H1 (cell line): ENCODE results near the gene CELSR1. TPM values are rescaled to one million over a fixed set of nuclear protein-coding genes. Genes with fewer than 3 reads are reported as not detected.

Experiments
- CTCF ChIA-PET: fragments of 300-600 bp; sonication (Branson Sonifier 250); formaldehyde crosslinking; loops from one replicate; lab custom pipeline; 2021; ENCODE audit not compliant: partially characterized antibody; lab: Charles Lee
- POLR2A ChIA-PET: fragments of 300-600 bp; sonication (Branson Sonifier 250); formaldehyde crosslinking; loops from one replicate; lab custom pipeline; 2021; ENCODE audit warnings: inconsistent platforms; ENCODE audit not compliant: partially characterized antibody; lab: Charles Lee
- DNase-seq, 2 experiments: peaks; one replicate each; pipeline versions ENCODE4 v3.0.0 to v3.0.0-alpha.2; 2010 to 2022; ENCODE audit warnings: low spot score in 2 of 2, low read depth in 1 of 2, mixed read lengths in 1 of 2
- FAIRE-seq: peaks from 2 replicates; lab custom pipeline; 2011; peaks lifted over from hg19 to GRCh38; lab: Jason Lieb, UNC
- H2AFZ ChIP-seq: 2 replicates; pipeline ENCODE4 v1.8.1; 2012; ENCODE audit warnings: low read length, inconsistent platforms
- H2AK5ac ChIP-seq: 2 replicates; pipeline ENCODE4 v1.6.1; 2013; ENCODE audit warnings: low read depth, low read length
- H2BK120ac ChIP-seq: replicated peaks from 2 replicates; pipeline ENCODE3; 2013; ENCODE audit warnings: low read depth, low read length, inconsistent platforms
- H2BK12ac ChIP-seq: 2 replicates; pipeline ENCODE4 v1.6.1; 2013; ENCODE audit warnings: low read depth, low read length
- H2BK15ac ChIP-seq: 2 replicates; pipeline ENCODE4 v1.6.1; 2013; ENCODE audit warnings: low read length
- H2BK20ac ChIP-seq: 2 replicates; pipeline ENCODE4 v1.6.1; 2013; ENCODE audit warnings: low read length
- H2BK5ac ChIP-seq: 2 replicates; pipeline ENCODE4 v1.6.1; 2013; ENCODE audit warnings: low read depth, low read length
- H3K14ac ChIP-seq: 2 replicates; pipeline ENCODE4 v1.6.1; 2013; ENCODE audit warnings: inconsistent platforms; ENCODE audit not compliant: insufficient read length
- H3K18ac ChIP-seq: 2 replicates; pipeline ENCODE4 v1.6.1; 2013; ENCODE audit warnings: low read length; ENCODE audit errors: extremely low read depth
- H3K23ac ChIP-seq: 2 replicates; pipeline ENCODE4 v1.6.1; 2013; ENCODE audit warnings: inconsistent platforms; ENCODE audit not compliant: insufficient read length
- H3K23me2 ChIP-seq: 2 replicates; pipeline ENCODE4 v1.6.1; 2013; ENCODE audit warnings: low read depth, low read length
- H3K27ac ChIP-seq: 2 replicates; pipeline ENCODE4 v1.6.1; 2011; ENCODE audit warnings: low read depth, low read length, inconsistent platforms
- H3K27me3 ChIP-seq, 4 experiments: replicated peaks in 1 of 4; 1 replicate in 1 of 4; 2 replicates in 3 of 4; pipeline versions ENCODE4 v1.6.1 to v1.8.1; 2011 to 2013; ENCODE audit warnings: low read length in 3 of 4, mild to moderate bottlenecking in 3 of 4, inconsistent platforms in 2 of 4, mixed read lengths in 2 of 4, moderate library complexity in 1 of 4; ENCODE audit not compliant: control insufficient read depth in 3 of 4, insufficient read depth in 3 of 4; ENCODE audit errors: extremely low read depth in 1 of 4
- H3K36me3 ChIP-seq, 4 experiments: 2 replicates each; pipeline versions ENCODE4 v1.6.1 to v1.8.1; 2011 to 2013; ENCODE audit warnings: mild to moderate bottlenecking in 4 of 4, low read length in 3 of 4, moderate library complexity in 2 of 4, control low read depth in 1 of 4, inconsistent platforms in 1 of 4; ENCODE audit not compliant: insufficient read depth in 4 of 4, control insufficient read depth in 2 of 4
- H3K4ac ChIP-seq: replicated peaks from 2 replicates; pipeline ENCODE3; 2013; ENCODE audit warnings: low read length, low read depth, mixed read lengths, inconsistent platforms; ENCODE audit not compliant: insufficient read length
- H3K4me1 ChIP-seq, 4 experiments: replicated peaks in 1 of 4; 1 replicate in 1 of 4; 2 replicates in 3 of 4; pipeline versions ENCODE4 v1.6.1 to v1.8.1; 2011 to 2013; ENCODE audit warnings: low read length in 3 of 4, inconsistent platforms in 2 of 4, mixed read lengths in 1 of 4; ENCODE audit not compliant: insufficient read depth in 4 of 4, control insufficient read depth in 3 of 4
- H3K4me2 ChIP-seq, 2 experiments: 2 replicates each; pipeline versions ENCODE4 v1.6.1 to v1.8.1; 2011 to 2013; ENCODE audit warnings: low read depth in 2 of 2, low read length in 2 of 2, control low read depth in 1 of 2, inconsistent platforms in 1 of 2, mild to moderate bottlenecking in 1 of 2; ENCODE audit not compliant: insufficient read depth in 1 of 2
- H3K4me3 ChIP-seq, 4 experiments: fragments of 200-600, 300-600 bp in 1 of 4; sonication (generic), shearing (Covaris generic), sonication (Bioruptor Twin) in 1 of 4; 2 replicates each; pipeline versions ENCODE4 v1.5.1 to v1.8.1; 2011 to 2016; ENCODE audit warnings: low read length in 4 of 4, low read depth in 3 of 4, control low read depth in 2 of 4, inconsistent platforms in 2 of 4, mild to moderate bottlenecking in 2 of 4, mixed read lengths in 1 of 4, moderate library complexity in 1 of 4; ENCODE audit not compliant: insufficient read depth in 2 of 4; ENCODE audit errors: extremely low read depth in 1 of 4
- H3K56ac ChIP-seq: replicated peaks from 2 replicates; pipeline ENCODE3; 2013; ENCODE audit warnings: low read depth, mild to moderate bottlenecking, mixed read lengths, low read length, inconsistent platforms; ENCODE audit not compliant: insufficient read length
- H3K79me1 ChIP-seq: 2 replicates; pipeline ENCODE4 v1.6.1; 2013; ENCODE audit warnings: low read depth, low read length, control low read depth
- H3K79me2 ChIP-seq, 2 experiments: 2 replicates each; pipeline versions ENCODE4 v1.6.1 to v1.8.1; 2012 to 2013; ENCODE audit warnings: low read length in 2 of 2, mild to moderate bottlenecking in 2 of 2, inconsistent platforms in 1 of 2; ENCODE audit not compliant: insufficient read depth in 2 of 2, control insufficient read depth in 1 of 2
- H3K9ac ChIP-seq, 4 experiments: replicated peaks in 1 of 4; 1 replicate in 1 of 4; 2 replicates in 3 of 4; pipeline versions ENCODE4 v1.6.1 to v1.8.1; 2011 to 2013; ENCODE audit warnings: low read depth in 3 of 4, low read length in 3 of 4, control low read depth in 2 of 4, mild to moderate bottlenecking in 2 of 4, moderate library complexity in 2 of 4, inconsistent platforms in 1 of 4; ENCODE audit errors: extremely low read depth in 1 of 4
- H3K9me3 ChIP-seq, 2 experiments: 2 replicates each; pipeline versions ENCODE4 v1.6.1 to v1.8.1; 2012 to 2013; ENCODE audit warnings: mild to moderate bottlenecking in 2 of 2, moderate library complexity in 2 of 2, control low read depth in 1 of 2, inconsistent platforms in 1 of 2, low read depth in 1 of 2, low read length in 1 of 2, mixed read lengths in 1 of 2; ENCODE audit not compliant: insufficient read depth in 2 of 2
- H4K20me1 ChIP-seq, 2 experiments: replicated peaks in 1 of 2; 2 replicates each; pipeline versions ENCODE3 to v1.8.1; 2011 to 2013; ENCODE audit warnings: inconsistent platforms in 2 of 2, low read length in 2 of 2, mild to moderate bottlenecking in 1 of 2; ENCODE audit not compliant: insufficient read depth in 2 of 2, control insufficient read depth in 1 of 2
- H4K5ac ChIP-seq: 2 replicates; pipeline ENCODE4 v1.6.1; 2013; ENCODE audit warnings: low read length, low read depth, mixed read lengths, inconsistent platforms; ENCODE audit not compliant: insufficient read length
- H4K8ac ChIP-seq: 2 replicates; pipeline ENCODE4 v1.8.0; 2013; ENCODE audit warnings: mild to moderate bottlenecking, moderate library complexity, low read length, inconsistent platforms; ENCODE audit not compliant: insufficient read depth; ENCODE audit errors: extremely low read depth
- H4K91ac ChIP-seq: replicated peaks from 2 replicates; pipeline ENCODE3; 2013; ENCODE audit warnings: low read length, mixed read lengths, inconsistent platforms; ENCODE audit not compliant: insufficient read length
- ASH2L ChIP-seq: fragments of 200-600, 300-600 bp; sonication (generic); IDR thresholded peaks from one replicate; pipeline ENCODE4 v1.7.1; 2017; ENCODE audit warnings: low read length
- CEBPB ChIP-seq: IDR thresholded peaks from 2 replicates; pipeline ENCODE4 v1.6.1; 2012; ENCODE audit warnings: low read depth, low read length
- CHD1 ChIP-seq: IDR thresholded peaks from 2 replicates; pipeline ENCODE4 v1.6.1; 2012; ENCODE audit warnings: low read depth, low read length, improper control_type of control experiment
- CREB1 ChIP-seq: IDR thresholded peaks from 2 replicates; pipeline ENCODE4 v1.6.1; 2012; ENCODE audit warnings: inconsistent platforms
- EZH2 ChIP-seq: fragments of 200-600 bp; sonication (generic); IDR thresholded peaks from 2 replicates; pipeline ENCODE4 v1.7.1; 2012; ENCODE audit warnings: low read depth, mild to moderate bottlenecking, moderate library complexity, low read length, inconsistent platforms; ENCODE audit not compliant: severe bottlenecking
- GABPA ChIP-seq: IDR thresholded peaks from 2 replicates; pipeline ENCODE4 v1.6.1; 2011; ENCODE audit warnings: mild to moderate bottlenecking, low read length, moderate library complexity, borderline replicate concordance; ENCODE audit not compliant: insufficient read depth
- HDAC2 ChIP-seq, 2 experiments: fragments of 300-600 bp in 1 of 2; sonication (generic) in 1 of 2; IDR thresholded peaks; 2 replicates each; pipeline ENCODE4 v1.6.1; 2011 to 2012; ENCODE audit warnings: low read depth in 2 of 2, low read length in 2 of 2, mild to moderate bottlenecking in 2 of 2, moderate library complexity in 2 of 2, borderline replicate concordance in 1 of 2, inconsistent platforms in 1 of 2
- KDM5A ChIP-seq: fragments of 200-600 bp; IDR thresholded peaks from 2 replicates; pipeline ENCODE4 v1.7.1; 2012; ENCODE audit warnings: mild to moderate bottlenecking, low read length, inconsistent platforms, mixed read lengths
- MAX ChIP-seq: IDR thresholded peaks from 2 replicates; pipeline ENCODE4 v1.6.1; 2012; ENCODE audit warnings: inconsistent platforms
- NANOG ChIP-seq: IDR thresholded peaks from 2 replicates; pipeline ENCODE4 v1.6.1; 2011; ENCODE audit warnings: low read length, low read depth, mild to moderate bottlenecking, inconsistent platforms; ENCODE audit not compliant: insufficient read depth, poor library complexity, severe bottlenecking
- SAP30 ChIP-seq: fragments of 300-600 bp; sonication (generic); IDR thresholded peaks from 2 replicates; pipeline ENCODE4 v1.7.1; 2012; ENCODE audit warnings: low read length, moderate library complexity, mild to moderate bottlenecking, inconsistent platforms; ENCODE audit not compliant: insufficient read depth, insufficient replicate concordance
- USF2 ChIP-seq: IDR thresholded peaks from 2 replicates; pipeline ENCODE4 v1.6.1; 2011; ENCODE audit warnings: low read length, improper control_type of control experiment
- YY1 ChIP-seq: IDR thresholded peaks from 2 replicates; pipeline ENCODE4 v1.6.1; 2011; ENCODE audit warnings: low read depth, mild to moderate bottlenecking, low read length
- WGBS, 2 experiments: shearing (Covaris generic) in 1 of 2; methylation state at CpG; one replicate each; pipeline versions ENCODE4 v1.1.6 to v1.1.7; 2013 to 2015; ENCODE audit warnings: low lambda C conversion rate in 2 of 2, mixed read lengths in 2 of 2, inconsistent platforms in 1 of 2, low coverage in 1 of 2, missing lambda C conversion rate in 1 of 2; ENCODE audit not compliant: insufficient replicate concordance in 2 of 2, insufficient coverage in 1 of 2, insufficient read length in 1 of 2; ENCODE audit errors: extremely low coverage in 1 of 2, missing lambda C conversion rate in 1 of 2; 5-methylcytosine and 5-hydroxymethylcytosine counted together
- polyA plus RNA-seq, 7 experiments: library from polyadenylated mRNA; depleted of rRNA in 3 of 7; stranded (reverse) in 5 of 7; unstranded in 2 of 7; fragments of >200 nt in 5 of 7; fragments of 200-250 nt in 2 of 7; gene quantifications; 1 replicate in 5 of 7; 2 replicates in 1 of 7; 4 replicates in 1 of 7; pipeline versions ENCODE4 v1.2.1 to v1.2.3, GENCODE V29; 2011 to 2013; ENCODE audit warnings: missing spikeins in 2 of 7, mixed read lengths in 2 of 7
- total RNA-seq: library from RNA; stranded (reverse); fragmentation: NEBNext Ultra II Directional; extraction: Animal tissue kit (Norgen Biotek cat#: 25700); gene quantifications from 2 replicates; pipeline ENCODE4 v1.2.1, GENCODE V29; 2021

Gene CELSR1
- total and polyA plus RNA-seq, 2 of the 8 experiments (the other 6 are each of a cell fraction or from before 2014, with no cell fraction given): 9.0 to 12.4 TPM

DNA sequence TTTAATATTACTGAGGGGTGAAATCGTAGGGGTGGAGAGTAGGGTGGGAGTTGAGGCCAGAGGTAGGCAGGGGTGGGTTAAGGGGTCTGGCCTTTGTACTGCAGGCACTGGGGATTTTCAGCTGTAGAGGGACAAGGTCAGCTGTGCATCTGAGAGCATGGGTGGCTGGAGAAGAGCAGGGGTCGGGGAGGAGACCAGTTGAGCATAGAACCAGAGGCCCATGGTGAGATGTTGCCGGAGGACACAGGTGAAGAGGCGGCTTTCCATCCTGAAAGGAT, 12.1 kb upstream of the CELSR1 start:
- no peak overlapping the region for H3K4me3 ChIP-seq
- WGBS, 2 experiments: 88% methylated on average over 4 of the region's 4 CpGs; no CpG with 5 or more reads in 1 of the 2 experiments
- H4K91ac ChIP-seq: no peak overlapping the region
- no peak overlapping the region for H3K56ac ChIP-seq
- no peaks in the 10 kb centered on the region for H3K79me2 ChIP-seq
- H2AK5ac ChIP-seq: no peak overlapping the region
- no peak overlapping the region for H3K23ac ChIP-seq
- H2BK5ac ChIP-seq: no peak overlapping the region
- no peak overlapping the region for H3K4me2 ChIP-seq
- no peaks in the 10 kb centered on the region for H4K20me1 ChIP-seq
- H2BK20ac ChIP-seq: no peak overlapping the region
- FAIRE-seq (no peak), DNase-seq (no peak)
- H4K5ac ChIP-seq: no peak overlapping the region
- no peak overlapping the region for H3K14ac ChIP-seq
- no peaks in the 10 kb centered on the region for H3K23me2 ChIP-seq
- H3K9ac ChIP-seq: no peak overlapping the region
- no peak overlapping the region for H2AFZ ChIP-seq
- no peak overlapping the region for H3K4ac ChIP-seq
- H2BK12ac ChIP-seq: no peak overlapping the region
- POLR2A ChIA-PET: no interaction called here
- no peaks in the 10 kb centered on the region for H3K36me3 ChIP-seq
- no peaks in the 10 kb centered on the region for H3K4me1 ChIP-seq
- no peaks in the 10 kb centered on the region; a peak in 2 of 7 replicates for H3K27me3 ChIP-seq
- no peak overlapping the region for H3K27ac ChIP-seq
- H3K18ac ChIP-seq: no peak overlapping the region
- peaks cover 0 to 7% of the 10 kb centered on the region in 2 experiments; a peak in 1 of 4 replicates for H3K9me3 ChIP-seq
- TF ChIP-seq EZH2: no peak
- no peak for TF ChIP-seq YY1
- TF ChIP-seq GABPA: no peak
- no peak for TF ChIP-seq KDM5A
- no peak for TF ChIP-seq HDAC2 (IDR thresholded peaks at IDR 0.05; ENCODE audit: borderline replicate concordance in 1 of 2, low read depth in 2 of 2, low read length in 2 of 2)
- TF ChIP-seq CEBPB: no peak
- TF ChIP-seq CREB1: no peak
- TF ChIP-seq NANOG: no peak
- no peak for TF ChIP-seq MAX
- TF ChIP-seq SAP30: no peak
- TF ChIP-seq CHD1: no peak
- TF ChIP-seq ASH2L: no peak
- TF ChIP-seq USF2: no peak
- TF ChIP-seq, all 59 proteins: peak for 0
- Histone ChIP-seq H4K8ac (no peak overlapping the region), H2BK120ac (no peak overlapping the region), H2BK15ac (no peak overlapping the region), H3K79me1 (no peaks in the 10 kb centered on the region)
- CTCF ChIA-PET: no interaction called here
